Measurements from ENCODE around the gene SNRPA.
A peak's percentile ranks its signal among the peaks of the same experiment; 100 is the strongest.

Gene SNRPA

GRCh38 chr19:40803170-40803856 is 52.3 kb downstream of the SNRPA start:
- H3K4me3 ChIP-seq (ENCODE audit: low read depth, low read length): no peak overlapping the region
- TF ChIP-seq, protein P1, sequence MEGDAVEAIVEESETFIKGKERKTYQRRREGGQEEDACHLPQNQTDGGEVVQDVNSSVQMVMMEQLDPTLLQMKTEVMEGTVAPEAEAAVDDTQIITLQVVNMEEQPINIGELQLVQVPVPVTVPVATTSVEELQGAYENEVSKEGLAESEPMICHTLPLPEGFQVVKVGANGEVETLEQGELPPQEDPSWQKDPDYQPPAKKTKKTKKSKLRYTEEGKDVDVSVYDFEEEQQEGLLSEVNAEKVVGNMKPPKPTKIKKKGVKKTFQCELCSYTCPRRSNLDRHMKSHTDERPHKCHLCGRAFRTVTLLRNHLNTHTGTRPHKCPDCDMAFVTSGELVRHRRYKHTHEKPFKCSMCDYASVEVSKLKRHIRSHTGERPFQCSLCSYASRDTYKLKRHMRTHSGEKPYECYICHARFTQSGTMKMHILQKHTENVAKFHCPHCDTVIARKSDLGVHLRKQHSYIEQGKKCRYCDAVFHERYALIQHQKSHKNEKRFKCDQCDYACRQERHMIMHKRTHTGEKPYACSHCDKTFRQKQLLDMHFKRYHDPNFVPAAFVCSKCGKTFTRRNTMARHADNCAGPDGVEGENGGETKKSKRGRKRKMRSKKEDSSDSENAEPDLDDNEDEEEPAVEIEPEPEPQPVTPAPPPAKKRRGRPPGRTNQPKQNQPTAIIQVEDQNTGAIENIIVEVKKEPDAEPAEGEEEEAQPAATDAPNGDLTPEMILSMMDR (IDR thresholded peaks at IDR 0.05; ENCODE audit: borderline replicate concordance, insufficient read depth, low read depth, low read length): no peak

GRCh38 chr19:40803857-40804782 is 53.1 kb downstream of the SNRPA start:
- TF ChIP-seq, protein P1 (IDR thresholded peaks at IDR 0.05; ENCODE audit: borderline replicate concordance, insufficient read depth, low read depth, low read length): no peak
- no peak overlapping the region for H3K4me3 ChIP-seq (ENCODE audit: low read depth, low read length)

GRCh38 chr19:40804783-40805242 is 53.8 kb downstream of the SNRPA start:
- no peak overlapping the region for H3K4me3 ChIP-seq (ENCODE audit: low read depth, low read length)
- TF ChIP-seq, protein P1 (IDR thresholded peaks at IDR 0.05; ENCODE audit: borderline replicate concordance, insufficient read depth, low read depth, low read length): no peak

DNA sequence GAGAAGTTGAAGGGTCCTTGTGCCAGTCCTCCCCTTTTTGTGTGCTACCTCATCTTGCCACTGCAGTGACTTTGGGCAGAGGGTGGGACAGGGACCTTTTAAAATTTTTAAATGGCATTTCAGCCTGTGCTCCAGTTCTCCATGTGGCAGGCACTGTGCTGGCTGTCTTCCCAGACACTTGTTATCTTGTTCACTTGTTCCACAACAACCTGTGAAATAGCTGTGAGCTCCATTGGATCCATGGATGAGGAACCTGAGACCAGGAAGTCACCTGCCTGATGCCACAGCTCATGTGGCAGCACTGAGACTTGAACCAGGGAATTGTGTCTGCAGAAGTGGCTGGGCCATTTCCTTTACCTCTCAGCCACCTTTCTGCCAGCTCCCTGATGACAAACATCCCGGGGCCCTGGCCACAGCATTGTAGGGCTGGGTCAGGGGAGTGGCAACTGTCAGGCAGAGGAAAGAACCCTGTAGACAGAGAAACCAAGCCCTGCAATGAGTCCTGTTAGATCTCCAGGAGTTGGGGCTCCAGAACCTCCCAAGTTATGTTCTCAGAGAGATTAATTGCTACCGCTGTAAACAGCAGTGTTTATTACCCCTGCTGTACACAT is 54.4 kb downstream of the SNRPA start:
- H3K4me3 ChIP-seq (ENCODE audit: low read depth, low read length): no peak overlapping the region
- TF ChIP-seq, protein P1 (IDR thresholded peaks at IDR 0.05; ENCODE audit: borderline replicate concordance, insufficient read depth, low read depth, low read length): no peak

GRCh38 chr19:40806423-40807146 is 55.6 kb downstream of the SNRPA start:
- TF ChIP-seq, protein P1 (IDR thresholded peaks at IDR 0.05; ENCODE audit: borderline replicate concordance, insufficient read depth, low read depth, low read length): peak; percentile 90

GRCh38 chr19:40807147-40808020 is 56.4 kb downstream of the SNRPA start:
- TF ChIP-seq, protein P1 (IDR thresholded peaks at IDR 0.05; ENCODE audit: borderline replicate concordance, insufficient read depth, low read depth, low read length): peak; percentile 34; the same call in 1 of the 2 replicates
- H3K4me3 ChIP-seq (ENCODE audit: low read depth, low read length): no peak overlapping the region

More at GRCh38 chr19:40806423-40807146, 55.6 kb downstream of the SNRPA start:
- H3K4me3 ChIP-seq (ENCODE audit: low read depth, low read length): no peak overlapping the region

Data from GM12875 (cell line).